OCI-LY7 (cell line): ENCODE measurements around the gene CILP2. TPM values are rescaled to one million over a fixed set of nuclear protein-coding genes. Genes with fewer than 3 reads are reported as not detected.

Experiments used
- BruUV-seq: library from RNA; stranded (reverse); fragments of 400-500 nt; replicated peaks from 2 replicates; lab custom pipeline; 2021; lab: Mats Ljungman, UMichigan
- CTCF ChIA-PET: fragments of 300-600 bp; sonication (Branson Sonifier 250); formaldehyde crosslinking; loops from one replicate; lab custom pipeline; 2022; ENCODE audit warnings: antibody characterized with exemption; ENCODE audit not compliant: unreplicated experiment; lab: Charles Lee
- POLR2A ChIA-PET: fragments of 300-600 bp; sonication (Branson Sonifier 250); formaldehyde crosslinking; loops from one replicate; lab custom pipeline; 2022; ENCODE audit warnings: antibody characterized with exemption; lab: Charles Lee
- DNase-seq: peaks from one replicate; pipeline ENCODE4 v3.0.0-alpha.2; 2015; ENCODE audit warnings: low spot score
- H2AFZ ChIP-seq: fragments of 200-600 bp; sonication (generic), shearing (Covaris generic); 2 replicates; pipeline ENCODE4 v1.6.1; 2014; ENCODE audit warnings: mild to moderate bottlenecking, antibody characterized with exemption, low read length, moderate library complexity
- H3K27ac ChIP-seq: fragments of 200-600 bp; sonication (generic); 2 replicates; pipeline ENCODE4 v1.5.1; 2014; ENCODE audit warnings: mixed run types, low read depth, mild to moderate bottlenecking, moderate library complexity, low read length, inconsistent platforms; ENCODE audit not compliant: poor library complexity, severe bottlenecking
- H3K36me3 ChIP-seq: fragments of 200-600 bp; sonication (generic); 2 replicates; pipeline ENCODE4 v1.6.1; 2014; ENCODE audit warnings: mild to moderate bottlenecking, antibody characterized with exemption, low read length, moderate library complexity, mixed read lengths; ENCODE audit not compliant: insufficient read depth
- H3K4me1 ChIP-seq: fragments of 200-600 bp; sonication (generic); 2 replicates; pipeline ENCODE4 v1.5.1; 2014; ENCODE audit warnings: mild to moderate bottlenecking, low read length; ENCODE audit not compliant: insufficient read depth, poor library complexity, severe bottlenecking
- H3K4me2 ChIP-seq: fragments of 200-600 bp; sonication (generic); 2 replicates; pipeline ENCODE4 v1.6.1; 2014; ENCODE audit warnings: mild to moderate bottlenecking, low read length
- H3K4me3 ChIP-seq: fragments of 200-600 bp; sonication (generic); 2 replicates; pipeline ENCODE4 v1.5.1; 2014; ENCODE audit warnings: mild to moderate bottlenecking, low read depth, low read length; ENCODE audit not compliant: poor library complexity, severe bottlenecking
- H3K79me2 ChIP-seq: fragments of 200-600 bp; sonication (generic); 2 replicates; pipeline ENCODE4 v1.6.1; 2016; ENCODE audit warnings: low read depth, mild to moderate bottlenecking, low read length, moderate library complexity, mixed read lengths; ENCODE audit not compliant: insufficient read depth
- H3K9me2 ChIP-seq: fragments of 200-600 bp; sonication (generic); 2 replicates; pipeline ENCODE4 v1.6.1; 2016; ENCODE audit warnings: mild to moderate bottlenecking, low read length, mixed read lengths; ENCODE audit not compliant: insufficient read depth
- H3K9me3 ChIP-seq: fragments of 200-600 bp; sonication (generic); 2 replicates; pipeline ENCODE4 v1.6.1; 2014; ENCODE audit warnings: mild to moderate bottlenecking, mixed run types, low read length, mixed read lengths
- H4K20me1 ChIP-seq: fragments of 200-600 bp; sonication (generic); 2 replicates; pipeline ENCODE4 v1.6.1; 2014; ENCODE audit warnings: mild to moderate bottlenecking, antibody characterized with exemption, low read length, moderate library complexity, mixed read lengths; ENCODE audit not compliant: insufficient read depth
- EZH2phosphoT487 ChIP-seq: fragments of 200-600 bp; sonication (generic); IDR thresholded peaks from 2 replicates; pipeline ENCODE4 v1.6.1; 2018; ENCODE audit warnings: low read depth, borderline replicate concordance, mild to moderate bottlenecking, mixed run types, antibody characterized with exemption, low read length, moderate library complexity, mixed read lengths
- intact Hi-C: fragments of 100-400 bp; cut with micrococcal nuclease; formaldehyde crosslinking; loops from one replicate; pipeline ENCODE4 v1.10.0; 2022; ENCODE audit not compliant: unreplicated experiment
- total RNA-seq, 2 experiments: library from RNA; depleted of rRNA in 1 of 2; stranded (reverse); fragments of >200 nt in 1 of 2; shearing (Covaris generic) in 1 of 2; gene quantifications; 2 replicates each; pipeline ENCODE4 v1.2.3, GENCODE V29; 2014 to 2022
- TF ChIP-seq, protein P1 (sequence below): fragments of 200-600 bp; sonication (generic); conservative IDR thresholded peaks from 2 replicates; pipeline ENCODE4 v1.5.1; 2014; ENCODE audit warnings: mild to moderate bottlenecking, antibody characterized with exemption, low read length, moderate library complexity, mixed read lengths

The CILP2 gene
- total RNA-seq, 2 experiments from 2014 or later: 0.19 to 0.51 TPM

DNA sequence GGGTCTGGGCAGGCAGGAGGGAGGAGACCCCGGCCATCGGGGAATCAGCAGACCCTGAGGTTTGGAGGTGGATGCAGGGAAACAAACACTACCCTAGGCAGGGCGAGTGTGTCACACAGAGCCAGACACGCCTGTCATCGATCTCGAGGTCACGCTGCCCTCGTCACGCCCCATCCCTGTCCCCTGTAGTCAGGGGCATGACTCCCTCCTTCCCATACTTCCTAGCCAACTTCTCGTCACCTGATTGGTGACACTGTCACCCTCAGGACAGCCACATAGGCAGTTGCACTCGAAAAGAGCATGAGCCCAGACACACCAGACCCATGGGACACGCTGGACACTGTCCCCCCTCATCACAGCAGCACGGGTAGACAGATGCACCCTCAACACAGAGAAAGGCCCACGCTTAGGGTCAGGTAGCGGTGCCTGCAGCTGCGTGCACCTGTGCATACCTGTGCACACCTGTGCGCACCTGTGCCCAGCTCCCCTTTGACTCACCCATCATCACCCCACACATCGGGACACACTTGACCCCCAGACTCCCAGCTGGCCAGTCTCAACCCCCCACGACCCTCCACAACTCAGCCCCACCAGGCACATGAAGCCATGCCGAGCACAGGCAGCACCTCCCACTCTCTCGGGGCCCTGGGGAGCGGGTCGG is 11.9 kb downstream of the CILP2 start:
- intact Hi-C loops: no loop called here
- no peaks in the 10 kb centered on the region for H3K4me1 ChIP-seq
- no peak overlapping the region for H3K4me3 ChIP-seq
- no peaks in the 10 kb centered on the region for H3K36me3 ChIP-seq
- no peak overlapping the region for H3K4me2 ChIP-seq
- no peaks in the 10 kb centered on the region for H3K9me2 ChIP-seq
- BruUV-seq: no TSS peak
- H3K79me2 ChIP-seq: no peaks in the 10 kb centered on the region
- no peaks in the 10 kb centered on the region for H3K9me3 ChIP-seq
- no peak overlapping the region for H2AFZ ChIP-seq
- ChIA-PET CTCF (no interaction called here), POLR2A (no interaction called here)
- TF ChIP-seq, protein P1, sequence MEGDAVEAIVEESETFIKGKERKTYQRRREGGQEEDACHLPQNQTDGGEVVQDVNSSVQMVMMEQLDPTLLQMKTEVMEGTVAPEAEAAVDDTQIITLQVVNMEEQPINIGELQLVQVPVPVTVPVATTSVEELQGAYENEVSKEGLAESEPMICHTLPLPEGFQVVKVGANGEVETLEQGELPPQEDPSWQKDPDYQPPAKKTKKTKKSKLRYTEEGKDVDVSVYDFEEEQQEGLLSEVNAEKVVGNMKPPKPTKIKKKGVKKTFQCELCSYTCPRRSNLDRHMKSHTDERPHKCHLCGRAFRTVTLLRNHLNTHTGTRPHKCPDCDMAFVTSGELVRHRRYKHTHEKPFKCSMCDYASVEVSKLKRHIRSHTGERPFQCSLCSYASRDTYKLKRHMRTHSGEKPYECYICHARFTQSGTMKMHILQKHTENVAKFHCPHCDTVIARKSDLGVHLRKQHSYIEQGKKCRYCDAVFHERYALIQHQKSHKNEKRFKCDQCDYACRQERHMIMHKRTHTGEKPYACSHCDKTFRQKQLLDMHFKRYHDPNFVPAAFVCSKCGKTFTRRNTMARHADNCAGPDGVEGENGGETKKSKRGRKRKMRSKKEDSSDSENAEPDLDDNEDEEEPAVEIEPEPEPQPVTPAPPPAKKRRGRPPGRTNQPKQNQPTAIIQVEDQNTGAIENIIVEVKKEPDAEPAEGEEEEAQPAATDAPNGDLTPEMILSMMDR: no peak
- TF ChIP-seq EZH2phosphoT487: no peak
- H4K20me1 ChIP-seq: no peaks in the 10 kb centered on the region
- DNase-seq: no peak
- H3K27ac ChIP-seq: no peak overlapping the region

DNA sequence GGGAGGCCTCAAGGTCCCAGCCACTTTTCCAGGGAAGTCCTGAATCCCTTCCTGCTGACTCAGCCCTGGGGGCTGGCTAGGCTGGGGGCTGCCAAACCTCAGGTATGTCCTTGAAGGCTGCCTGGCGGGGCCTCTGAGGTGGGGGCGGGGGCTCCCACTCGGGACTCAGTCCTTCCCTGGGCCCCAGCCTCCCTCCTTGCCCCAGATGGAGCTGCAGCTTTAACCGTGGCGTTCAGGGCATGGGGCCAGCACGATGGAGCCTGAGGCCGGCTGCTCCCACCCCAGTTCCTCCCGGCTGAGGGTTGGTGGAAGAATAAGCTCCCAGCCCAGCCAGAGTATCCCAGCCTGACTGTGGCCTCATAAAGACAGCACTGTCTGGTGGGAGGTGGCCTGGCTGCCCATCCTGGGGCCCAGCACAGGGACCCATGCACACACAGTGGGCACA is 12.4 kb downstream of the CILP2 start:
- ChIA-PET CTCF (no interaction called here), POLR2A (no interaction called here)
- Histone ChIP-seq H3K9me3 (no peaks in the 10 kb centered on the region), H3K36me3 (no peaks in the 10 kb centered on the region), H3K27ac (no peak overlapping the region), H3K79me2 (no peaks in the 10 kb centered on the region), H3K9me2 (no peaks in the 10 kb centered on the region), H3K4me2 (no peak overlapping the region), H3K4me1 (no peaks in the 10 kb centered on the region), H3K4me3 (no peak overlapping the region), H2AFZ (no peak overlapping the region), H4K20me1 (no peaks in the 10 kb centered on the region)
- no peak for TF ChIP-seq EZH2phosphoT487
- TF ChIP-seq, protein P1: no peak
- no peak for DNase-seq
- intact Hi-C loops: no loop called here
- no TSS peak for BruUV-seq
